Stimulated activated CD4-positive, alpha-beta T cell treated with anti-CD3 and anti-CD28 coated beads, Interleukin-2, amount 100 ng/mL, for 4 hours (primary cell): ENCODE results near the gene CXCL8.

ENCODE experiments used
- DNase-seq: peaks from one replicate; pipeline ENCODE4 v3.0.0-alpha.2; 2020; ENCODE audit warnings: low read depth

CXCL8 gene

GRCh38 chr4:73718375-73719373, 21.7 kb upstream of the CXCL8 start:
- no peak for DNase-seq

GRCh38 chr4:73721435-73721834, 18.9 kb upstream of the CXCL8 start:
- DNase-seq: no peak

GRCh38 chr4:73721909-73722308, 18.5 kb upstream of the CXCL8 start:
- no peak for DNase-seq

GRCh38 chr4:73723023-73723422, 17.3 kb upstream of the CXCL8 start:
- DNase-seq: no peak

GRCh38 chr4:73723928-73724327, 16.4 kb upstream of the CXCL8 start:
- DNase-seq: no peak

- DNase-seq: no peak
Observed at GRCh38 chr4:73725510-73725909, 14.9 kb upstream of the CXCL8 start.

- DNase-seq: no peak
Observed at GRCh38 chr4:73725985-73726384, 14.4 kb upstream of the CXCL8 start.

GRCh38 chr4:73727685-73728084, 12.7 kb upstream of the CXCL8 start:
- DNase-seq: no peak

GRCh38 chr4:73728091-73728741, 12.2 kb upstream of the CXCL8 start:
- no peak for DNase-seq

- no peak for DNase-seq
Observed at GRCh38 chr4:73729534-73730165, 10.7 kb upstream of the CXCL8 start.

- no peak for DNase-seq
Observed at GRCh38 chr4:73730292-73730691, 10.1 kb upstream of the CXCL8 start.

GRCh38 chr4:73730867-73731266, 9.5 kb upstream of the CXCL8 start:
- DNase-seq: no peak

GRCh38 chr4:73731968-73732610, 8.3 kb upstream of the CXCL8 start:
- no peak for DNase-seq

GRCh38 chr4:73732759-73733431, 7.5 kb upstream of the CXCL8 start:
- no peak for DNase-seq

- DNase-seq: no peak
Observed at GRCh38 chr4:73734530-73735001, 5.8 kb upstream of the CXCL8 start.

- DNase-seq: no peak
Observed at GRCh38 chr4:73735231-73735630, 5.1 kb upstream of the CXCL8 start.

- DNase-seq: no peak
Observed at GRCh38 chr4:73741031-73741749, 821 bp downstream of the CXCL8 start.

- DNase-seq: no peak
Observed at GRCh38 chr4:73741750-73742489, 1.6 kb downstream of the CXCL8 start.

GRCh38 chr4:73742490-73743160, 2.3 kb downstream of the CXCL8 start:
- no peak for DNase-seq

GRCh38 chr4:73743281-73743680, 2.9 kb downstream of the CXCL8 start:
- no peak for DNase-seq
